GM10847 (cell line): ENCODE data around the gene ABHD14A.

Source experiments
- POLR2A ChIP-seq: IDR thresholded peaks from 2 replicates; pipeline ENCODE4 v1.6.1; 2011; ENCODE audit not compliant: insufficient read length; ENCODE audit errors: extremely low read depth

Gene ABHD14A

GRCh38 chr3:51974963-51975851 is at the start of gene ABHD14A:
Gene ABHD14A, plus strand, starts transcription at chr3:51975064. Its CDS starts 72 bp downstream, at chr3:51975136.
- TF ChIP-seq POLR2A = peak; percentile 81

GRCh38 chr3:51927061-51927977 is 47.5 kb upstream of the ABHD14A start:
- TF ChIP-seq POLR2A = no peak

GRCh38 chr3:51928438-51928837 is 46.4 kb upstream of the ABHD14A start:
- no peak for TF ChIP-seq POLR2A

- TF ChIP-seq POLR2A = no peak
Measured at GRCh38 chr3:51929420-51930003, 45.4 kb upstream of the ABHD14A start.

GRCh38 chr3:51930439-51930838 is 44.4 kb upstream of the ABHD14A start:
- no peak for TF ChIP-seq POLR2A

GRCh38 chr3:51931756-51932155 is 43.1 kb upstream of the ABHD14A start:
- TF ChIP-seq POLR2A = no peak

- TF ChIP-seq POLR2A = no peak
Measured at GRCh38 chr3:51932471-51933370, 42.1 kb upstream of the ABHD14A start.

GRCh38 chr3:51933471-51934138 is 41.3 kb upstream of the ABHD14A start:
- no peak for TF ChIP-seq POLR2A

GRCh38 chr3:51934139-51934850 is 40.6 kb upstream of the ABHD14A start:
- TF ChIP-seq POLR2A = no peak

- TF ChIP-seq POLR2A = no peak
Measured at GRCh38 chr3:51934991-51935885, 39.6 kb upstream of the ABHD14A start.

- TF ChIP-seq POLR2A = no peak
Measured at GRCh38 chr3:51935886-51936755, 38.7 kb upstream of the ABHD14A start.
